ENCODE results near the gene HSD17B14. TPM values are rescaled to one million over a fixed set of nuclear protein-coding genes. Genes with fewer than 3 reads are reported as not detected.

Gene HSD17B14
- total and polyA plus RNA-seq, 2 of the 13 experiments (the other 11 are each of a cell fraction or from before 2014, with no cell fraction given), result 0.58 to 1.2 TPM

- no peak for TF ChIP-seq DZIP1 (CRISPR knock-in tag; IDR thresholded peaks at IDR 0.05)
- TF ChIP-seq ZNF441 (CRISPR knock-in tag; IDR thresholded peaks at IDR 0.05; ENCODE audit: borderline replicate concordance), result 0 out of 2 replicates have a peak, but pooled peaks have one; percentile 12
- peak; percentile 83; the same call in 1 of the 2 replicates for TF ChIP-seq ZNF816 (CRISPR knock-in tag; IDR thresholded peaks at IDR 0.05; ENCODE audit: borderline replicate concordance)
- TF ChIP-seq ZNF337 (CRISPR knock-in tag; IDR thresholded peaks at IDR 0.05; ENCODE audit: borderline replicate concordance, low read depth), result no peak
- no peak for TF ChIP-seq RBM39 (IDR thresholded peaks at IDR 0.05; ENCODE audit: low read depth, low read length, poor library complexity, severe bottlenecking)
- 0 out of 2 replicates have a peak, but pooled peaks have one; percentile 6 for TF ChIP-seq ZNF629 (CRISPR knock-in tag; conservative IDR thresholded peaks at IDR 0.05)
- TF ChIP-seq NR2F6 (IDR thresholded peaks at IDR 0.05), result peak; percentile 92
- peak; percentile 94 for TF ChIP-seq NR2F6 (CRISPR knock-in tag; IDR thresholded peaks at IDR 0.05)
- TF ChIP-seq ZFP82 (CRISPR knock-in tag; IDR thresholded peaks at IDR 0.05; ENCODE audit: borderline replicate concordance), result no peak
- TF ChIP-seq ZNF362 (CRISPR knock-in tag; IDR thresholded peaks at IDR 0.05; ENCODE audit: borderline replicate concordance), result peak; percentile 27; the same call in 1 of the 2 replicates
- no peak for TF ChIP-seq SATB2 (CRISPR knock-in tag; IDR thresholded peaks at IDR 0.05)
- no peak for TF ChIP-seq ZNF468 (CRISPR knock-in tag; IDR thresholded peaks at IDR 0.05)
- no peak for TF ChIP-seq GABPA (IDR thresholded peaks at IDR 0.05; ENCODE audit: low read depth, low read length)
- no peak for TF ChIP-seq GABPA (CRISPR knock-in tag; IDR thresholded peaks at IDR 0.05; ENCODE audit: low read depth)
- TF ChIP-seq ZNF749 (CRISPR knock-in tag; IDR thresholded peaks at IDR 0.05; ENCODE audit: borderline replicate concordance), result no peak
- 0 out of 2 replicates have a peak, but pooled peaks have one; percentile 23 for TF ChIP-seq SSRP1 (CRISPR knock-in tag; IDR thresholded peaks at IDR 0.05)
- TF ChIP-seq, protein P1, sequence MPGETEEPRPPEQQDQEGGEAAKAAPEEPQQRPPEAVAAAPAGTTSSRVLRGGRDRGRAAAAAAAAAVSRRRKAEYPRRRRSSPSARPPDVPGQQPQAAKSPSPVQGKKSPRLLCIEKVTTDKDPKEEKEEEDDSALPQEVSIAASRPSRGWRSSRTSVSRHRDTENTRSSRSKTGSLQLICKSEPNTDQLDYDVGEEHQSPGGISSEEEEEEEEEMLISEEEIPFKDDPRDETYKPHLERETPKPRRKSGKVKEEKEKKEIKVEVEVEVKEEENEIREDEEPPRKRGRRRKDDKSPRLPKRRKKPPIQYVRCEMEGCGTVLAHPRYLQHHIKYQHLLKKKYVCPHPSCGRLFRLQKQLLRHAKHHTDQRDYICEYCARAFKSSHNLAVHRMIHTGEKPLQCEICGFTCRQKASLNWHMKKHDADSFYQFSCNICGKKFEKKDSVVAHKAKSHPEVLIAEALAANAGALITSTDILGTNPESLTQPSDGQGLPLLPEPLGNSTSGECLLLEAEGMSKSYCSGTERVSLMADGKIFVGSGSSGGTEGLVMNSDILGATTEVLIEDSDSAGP (CRISPR knock-in tag; IDR thresholded peaks at IDR 0.05; ENCODE audit: borderline replicate concordance), result no peak; the same call in 1 of the 2 replicates
- TF ChIP-seq ZNF776 (CRISPR knock-in tag; IDR thresholded peaks at IDR 0.05), result 0 out of 2 replicates have a peak, but pooled peaks have one; percentile 26
- TF ChIP-seq ZNF574 (CRISPR knock-in tag; IDR thresholded peaks at IDR 0.05), result no peak
- TF ChIP-seq, protein P2, sequence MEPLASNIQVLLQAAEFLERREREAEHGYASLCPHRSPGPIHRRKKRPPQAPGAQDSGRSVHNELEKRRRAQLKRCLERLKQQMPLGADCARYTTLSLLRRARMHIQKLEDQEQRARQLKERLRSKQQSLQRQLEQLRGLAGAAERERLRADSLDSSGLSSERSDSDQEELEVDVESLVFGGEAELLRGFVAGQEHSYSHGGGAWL (CRISPR knock-in tag; IDR thresholded peaks at IDR 0.05), result no peak; the same call in 1 of the 2 replicates
- no peak for TF ChIP-seq RBFOX2 (IDR thresholded peaks at IDR 0.05; ENCODE audit: low read depth, low read length)
Observed at GRCh38 chr19:48807590-48808308, 28.5 kb downstream of the HSD17B14 start (continued).

Measured in HepG2 (cell line).